GM18520 (cell line): ENCODE results near the gene PNMA6E.

Source experiments
- ATAC-seq: cut with Tn5 transposase; IDR thresholded peaks from one replicate; pipeline ENCODE4 v1.9.1; 2021; ENCODE audit not compliant: unreplicated experiment

The PNMA6E gene

GRCh38 chrX:153365670-153366069 is 35.5 kb downstream of the PNMA6E start:
- no peak for ATAC-seq

- ATAC-seq = no peak
Observed at GRCh38 chrX:153361781-153362397, 39.3 kb downstream of the PNMA6E start.

- ATAC-seq = no peak
Observed at GRCh38 chrX:153357877-153358276, 43.3 kb downstream of the PNMA6E start.

GRCh38 chrX:153353416-153353815 is 47.7 kb downstream of the PNMA6E start:
- no peak for ATAC-seq

GRCh38 chrX:153352858-153353257 is 48.3 kb downstream of the PNMA6E start:
- ATAC-seq = no peak

DNA sequence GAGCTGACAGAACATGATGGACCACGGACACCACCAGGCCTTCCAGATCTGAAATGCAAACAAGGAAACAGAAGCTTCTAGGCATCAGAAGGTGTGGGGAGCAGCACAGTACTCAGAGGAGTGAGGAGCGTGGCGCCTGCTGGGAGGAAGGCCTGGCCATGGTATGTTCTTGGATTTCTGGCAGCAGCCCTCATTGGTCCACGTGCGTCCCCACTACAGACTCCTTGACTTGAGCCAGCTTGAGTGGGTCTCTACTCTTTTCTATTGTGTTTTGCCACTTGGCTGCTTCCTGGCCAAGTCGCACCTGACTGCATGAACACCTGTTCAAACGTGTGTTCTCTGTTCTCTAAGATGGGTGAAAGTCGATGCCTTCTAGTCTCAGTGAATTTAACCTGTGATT is 49.2 kb downstream of the PNMA6E start:
- ATAC-seq = no peak

DNA sequence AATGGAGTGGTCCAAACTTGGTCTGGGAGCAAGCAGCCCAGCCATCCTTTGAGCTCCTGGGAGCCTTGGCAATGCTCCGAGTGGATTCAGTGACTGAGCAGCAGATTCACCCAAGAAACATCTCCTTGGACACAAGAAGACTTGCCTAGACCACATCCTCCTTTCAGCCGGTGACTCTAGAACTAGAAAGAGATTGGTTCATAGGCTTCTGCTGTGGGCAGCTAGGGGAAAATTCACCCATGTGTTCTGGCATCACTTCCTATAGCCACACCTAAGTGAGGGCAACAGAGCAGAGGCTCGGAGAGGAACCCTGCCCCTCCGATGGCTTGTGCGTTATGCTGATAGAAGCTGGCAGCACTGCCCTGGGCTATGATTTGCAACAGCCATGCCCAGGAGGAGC is 51.2 kb downstream of the PNMA6E start:
- no peak for ATAC-seq

DNA sequence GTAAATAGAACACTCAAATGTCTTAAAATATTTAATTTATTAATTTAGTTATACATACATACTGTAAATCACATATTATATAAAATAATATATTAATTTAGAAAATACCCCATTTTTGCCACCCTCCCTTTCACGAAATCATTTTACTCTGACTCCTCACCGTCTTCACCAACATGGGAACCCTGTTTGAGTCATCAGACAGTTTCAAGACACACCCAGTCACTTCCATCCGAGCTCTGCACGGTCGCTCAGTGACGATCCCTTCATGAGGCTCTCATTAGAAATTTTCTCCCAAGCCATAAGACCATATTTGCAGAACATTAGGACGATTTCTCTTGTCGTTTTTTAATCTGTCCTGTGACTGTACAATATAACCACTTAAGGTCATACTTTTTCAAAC is 52.7 kb downstream of the PNMA6E start:
- ATAC-seq = no peak

DNA sequence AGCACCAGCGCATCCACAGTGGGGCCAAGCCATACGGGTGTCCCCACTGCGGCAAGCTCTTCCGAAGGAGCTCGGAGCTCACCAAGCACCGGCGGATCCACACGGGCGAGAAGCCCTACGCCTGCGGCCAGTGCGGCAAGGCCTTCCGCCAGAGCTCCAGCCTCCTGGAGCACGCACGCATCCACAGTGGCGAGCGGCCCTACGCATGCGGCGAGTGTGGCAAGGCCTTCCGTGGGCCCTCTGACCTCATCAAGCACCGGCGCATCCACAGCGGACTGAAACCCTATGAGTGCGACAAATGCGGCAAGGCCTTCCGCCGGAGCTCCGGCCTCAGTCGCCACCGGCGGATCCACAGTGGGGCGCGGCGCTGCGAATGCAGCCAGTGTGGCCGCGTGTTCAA is 53.6 kb downstream of the PNMA6E start:
- ATAC-seq = no peak
